ENCODE measurements around the gene NTHL1. TPM values are rescaled to one million over a fixed set of nuclear protein-coding genes. Genes with fewer than 3 reads are reported as not detected.

NTHL1 gene
- total RNA-seq, 1 donor from 2014 or later: 44.0 TPM

- no peak for DNase-seq (ENCODE audit: low read depth)
- no peak overlapping the region for H3K4me3 ChIP-seq (ENCODE audit: low read depth, low read length)
- H3K27me3 ChIP-seq (ENCODE audit: control insufficient read depth, insufficient read depth, low read length): no peaks in the 10 kb centered on the region
- no peak for FAIRE-seq
- TF ChIP-seq CTCF (IDR thresholded peaks at IDR 0.05; ENCODE audit: insufficient read depth, low read length, severe bottlenecking): no peak
- H3K36me3 ChIP-seq (ENCODE audit: control insufficient read depth, insufficient read depth, low read length): peaks cover 19% of the 10 kb centered on the region
Measured at GRCh38 chr16:2063861-2064260, 16.2 kb upstream of the NTHL1 start.

GRCh38 chr16:2062801-2063200 is 15.2 kb upstream of the NTHL1 start:
- Histone ChIP-seq H3K27me3 (ENCODE audit: control insufficient read depth, insufficient read depth, low read length) (no peaks in the 10 kb centered on the region), H3K4me3 (ENCODE audit: low read depth, low read length) (no peak overlapping the region), H3K36me3 (ENCODE audit: control insufficient read depth, insufficient read depth, low read length) (peaks cover 21% of the 10 kb centered on the region)
- no peak for DNase-seq (ENCODE audit: low read depth)
- peak; percentile 43 for FAIRE-seq
- TF ChIP-seq CTCF (IDR thresholded peaks at IDR 0.05; ENCODE audit: insufficient read depth, low read length, severe bottlenecking): no peak

GRCh38 chr16:2061526-2061925 is 13.9 kb upstream of the NTHL1 start:
- H3K36me3 ChIP-seq (ENCODE audit: control insufficient read depth, insufficient read depth, low read length): peaks cover 22% of the 10 kb centered on the region
- H3K4me3 ChIP-seq (ENCODE audit: low read depth, low read length): no peak overlapping the region
- no peaks in the 10 kb centered on the region for H3K27me3 ChIP-seq (ENCODE audit: control insufficient read depth, insufficient read depth, low read length)
- TF ChIP-seq CTCF (IDR thresholded peaks at IDR 0.05; ENCODE audit: insufficient read depth, low read length, severe bottlenecking): no peak
- FAIRE-seq: no peak
- no peak for DNase-seq (ENCODE audit: low read depth)

GRCh38 chr16:2061023-2061422 is 13.4 kb upstream of the NTHL1 start:
- FAIRE-seq (no peak), DNase-seq (ENCODE audit: low read depth) (no peak)
- no peak for TF ChIP-seq CTCF (IDR thresholded peaks at IDR 0.05; ENCODE audit: insufficient read depth, low read length, severe bottlenecking)
- Histone ChIP-seq H3K4me3 (ENCODE audit: low read depth, low read length) (no peak overlapping the region), H3K36me3 (ENCODE audit: control insufficient read depth, insufficient read depth, low read length) (peaks cover 22% of the 10 kb centered on the region), H3K27me3 (ENCODE audit: control insufficient read depth, insufficient read depth, low read length) (no peaks in the 10 kb centered on the region)

- H3K36me3 ChIP-seq (ENCODE audit: control insufficient read depth, insufficient read depth, low read length): peaks cover 20% of the 10 kb centered on the region
- no peak for TF ChIP-seq CTCF (IDR thresholded peaks at IDR 0.05; ENCODE audit: insufficient read depth, low read length, severe bottlenecking)
- no peaks in the 10 kb centered on the region for H3K27me3 ChIP-seq (ENCODE audit: control insufficient read depth, insufficient read depth, low read length)
- FAIRE-seq (no peak), DNase-seq (ENCODE audit: low read depth) (no peak)
- H3K4me3 ChIP-seq (ENCODE audit: low read depth, low read length): no peak overlapping the region
Measured at GRCh38 chr16:2060346-2060745, 12.7 kb upstream of the NTHL1 start.

GRCh38 chr16:2058872-2059271 is 11.2 kb upstream of the NTHL1 start:
- FAIRE-seq (no peak), DNase-seq (ENCODE audit: low read depth) (no peak)
- peaks cover 21% of the 10 kb centered on the region for H3K36me3 ChIP-seq (ENCODE audit: control insufficient read depth, insufficient read depth, low read length)
- H3K27me3 ChIP-seq (ENCODE audit: control insufficient read depth, insufficient read depth, low read length): no peaks in the 10 kb centered on the region
- H3K4me3 ChIP-seq (ENCODE audit: low read depth, low read length): no peak overlapping the region
- no peak for TF ChIP-seq CTCF (IDR thresholded peaks at IDR 0.05; ENCODE audit: insufficient read depth, low read length, severe bottlenecking)
